ENCODE data around the gene CTAGE6.
"Not testable (repeated sequence)": the region's sequence is repeated elsewhere in the genome, so short reads cannot be mapped to it uniquely, and the experiment has no call there.

Gene CTAGE6

DNA sequence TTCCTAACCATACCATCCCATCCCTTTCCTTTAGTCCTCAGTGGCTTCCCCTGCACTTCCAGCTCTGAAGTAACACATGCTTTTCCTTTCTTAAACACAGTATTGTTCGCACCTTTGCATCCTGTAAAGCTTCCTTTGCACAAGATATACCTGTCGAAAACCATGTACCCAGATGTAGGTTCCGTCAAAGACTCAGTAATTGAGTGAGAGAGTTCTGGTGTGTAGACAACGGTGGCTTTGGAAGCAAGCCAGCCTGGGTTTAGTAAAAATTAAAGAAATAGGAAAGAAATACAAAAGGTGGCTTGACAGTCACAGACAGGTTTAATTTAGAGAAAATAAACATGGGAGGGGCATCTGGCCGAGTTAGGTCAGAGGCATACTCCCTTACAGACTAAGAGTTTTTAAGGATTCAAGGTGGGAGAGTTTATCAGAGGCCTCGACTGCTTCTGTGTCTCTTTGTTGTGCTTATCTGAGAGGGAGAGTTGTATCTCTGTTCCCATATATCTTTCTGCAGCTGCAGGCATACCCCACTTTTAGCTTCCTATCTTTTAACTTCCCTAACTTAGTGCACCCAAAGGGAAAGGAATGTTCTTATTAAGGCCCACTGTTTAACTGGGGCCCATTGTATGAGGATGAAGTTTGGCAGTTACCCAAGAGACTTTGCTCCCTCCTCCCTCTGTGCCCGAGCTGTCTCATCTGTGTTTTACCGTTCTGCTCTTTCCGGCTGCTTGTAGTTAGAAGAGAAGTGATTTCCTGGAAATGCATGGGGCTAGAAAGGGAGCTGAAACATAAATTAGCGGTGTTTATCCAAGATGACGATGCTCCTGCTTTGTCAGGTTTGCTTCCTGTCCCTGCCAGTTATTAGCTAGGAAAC lies 42.7 kb downstream of the CTAGE6 start:
- DNase-seq = not testable (repeated sequence)

- DNase-seq = not testable (repeated sequence)
Observed at GRCh38 chr7:143712381-143712780, 45.1 kb downstream of the CTAGE6 start.

DNA sequence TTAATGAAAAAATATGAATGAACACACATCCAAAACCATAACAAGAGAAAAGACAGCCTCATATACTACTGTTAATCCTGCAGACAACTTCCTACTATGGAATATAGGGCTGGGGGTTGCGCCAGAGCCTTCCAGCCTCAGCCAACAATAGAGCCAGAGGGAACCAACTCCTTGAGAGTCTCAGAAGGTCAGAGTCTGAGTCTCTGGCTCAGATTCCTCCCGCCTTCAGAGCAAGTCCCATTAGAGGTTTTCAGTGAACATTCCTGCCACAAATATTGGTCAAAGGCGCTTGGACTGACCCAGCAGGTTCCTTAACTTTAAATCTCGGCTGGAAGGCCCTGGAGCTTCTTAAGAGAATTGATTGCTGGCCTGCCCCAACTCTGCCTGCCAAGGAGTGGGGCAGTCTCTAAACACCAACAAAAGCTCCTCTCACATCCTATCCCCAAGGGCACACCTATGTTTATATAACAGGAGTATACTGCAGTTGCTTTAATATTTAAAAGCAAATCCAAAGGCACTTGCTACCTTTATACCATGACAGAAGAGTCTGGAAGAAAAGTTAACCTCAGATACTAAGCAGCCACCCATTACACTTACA lies 45.7 kb downstream of the CTAGE6 start:
- not testable (repeated sequence) for DNase-seq

GRCh38 chr7:143709895-143710294 lies 47.6 kb downstream of the CTAGE6 start:
- not testable (repeated sequence) for DNase-seq
